Keratinocyte (primary cell): ENCODE measurements around the gene SCAI.
"Not testable (repeated sequence)": the region's sequence is repeated elsewhere in the genome, so short reads cannot be mapped to it uniquely, and the experiment has no call there.

Source experiments
- EZH2 ChIP-seq: IDR thresholded peaks from one replicate; pipeline ENCODE4 v1.6.1; 2012; ENCODE audit warnings: inconsistent platforms, mild to moderate bottlenecking, low read length, moderate library complexity
- TF ChIP-seq, protein P1 (sequence below), 3 experiments: IDR thresholded peaks in 1 of 3; conservative IDR thresholded peaks in 1 of 3; optimal IDR thresholded peaks in 1 of 3; 2 replicates in 2 of 3; 3 replicates in 1 of 3; pipeline versions ENCODE3 to v1.5.1; 2011; ENCODE audit warnings: low read length in 3 of 3, mild to moderate bottlenecking in 3 of 3, moderate library complexity in 2 of 3, control low read depth in 1 of 3, inconsistent platforms in 1 of 3; ENCODE audit not compliant: insufficient read depth in 2 of 3; ENCODE audit errors: extremely low read depth in 1 of 3

- TF ChIP-seq, protein P1, sequence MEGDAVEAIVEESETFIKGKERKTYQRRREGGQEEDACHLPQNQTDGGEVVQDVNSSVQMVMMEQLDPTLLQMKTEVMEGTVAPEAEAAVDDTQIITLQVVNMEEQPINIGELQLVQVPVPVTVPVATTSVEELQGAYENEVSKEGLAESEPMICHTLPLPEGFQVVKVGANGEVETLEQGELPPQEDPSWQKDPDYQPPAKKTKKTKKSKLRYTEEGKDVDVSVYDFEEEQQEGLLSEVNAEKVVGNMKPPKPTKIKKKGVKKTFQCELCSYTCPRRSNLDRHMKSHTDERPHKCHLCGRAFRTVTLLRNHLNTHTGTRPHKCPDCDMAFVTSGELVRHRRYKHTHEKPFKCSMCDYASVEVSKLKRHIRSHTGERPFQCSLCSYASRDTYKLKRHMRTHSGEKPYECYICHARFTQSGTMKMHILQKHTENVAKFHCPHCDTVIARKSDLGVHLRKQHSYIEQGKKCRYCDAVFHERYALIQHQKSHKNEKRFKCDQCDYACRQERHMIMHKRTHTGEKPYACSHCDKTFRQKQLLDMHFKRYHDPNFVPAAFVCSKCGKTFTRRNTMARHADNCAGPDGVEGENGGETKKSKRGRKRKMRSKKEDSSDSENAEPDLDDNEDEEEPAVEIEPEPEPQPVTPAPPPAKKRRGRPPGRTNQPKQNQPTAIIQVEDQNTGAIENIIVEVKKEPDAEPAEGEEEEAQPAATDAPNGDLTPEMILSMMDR (optimal IDR thresholded peaks at IDR 0.05 in 1 of 3, IDR thresholded peaks at IDR 0.05 in 1 of 3, conservative IDR thresholded peaks at IDR 0.05 in 1 of 3; ENCODE audit: extremely low read depth in 1 of 3, insufficient read depth in 2 of 3, low read length in 3 of 3) = not testable (repeated sequence)
- not testable (repeated sequence) for TF ChIP-seq EZH2
Observed at GRCh38 chr9:125012013-125012412, 131.3 kb downstream of the SCAI start.
